Cardiac muscle cell (in vitro differentiated cells and primary cell): Measurements from ENCODE around the gene BHLHE40. TPM values are rescaled to one million over a fixed set of nuclear protein-coding genes. Genes with fewer than 3 reads are reported as not detected.

ENCODE experiments used
- DNase-seq, 2 donors: peaks; one replicate each; pipeline versions ENCODE4 v3.0.0 to v3.0.0-alpha.2; 2010 to 2017; ENCODE audit warnings: low read depth in 1 of 2, low spot score in 1 of 2
- H3K27ac ChIP-seq: fragments of 200-600 bp; sonication (generic); 2 replicates; pipeline ENCODE4 v1.5.1; 2016
- H3K27me3 ChIP-seq: fragments of 200-600 bp; sonication (generic); 2 replicates; pipeline ENCODE4 v1.6.0; 2016; ENCODE audit warnings: control low read depth
- H3K36me3 ChIP-seq: fragments of 200-600 bp; sonication (generic); 2 replicates; pipeline ENCODE4 v1.5.1; 2016; ENCODE audit warnings: control low read depth
- H3K4me1 ChIP-seq: fragments of 200-600 bp; sonication (generic); 2 replicates; pipeline ENCODE4 v1.8.1; 2017; ENCODE audit warnings: low read depth, mild to moderate bottlenecking, mixed run types
- H3K4me3 ChIP-seq: fragments of 200-600 bp; sonication (generic); 2 replicates; pipeline ENCODE4 v1.5.1; 2016; ENCODE audit warnings: mild to moderate bottlenecking
- H3K9me3 ChIP-seq: fragments of 200-600 bp; sonication (generic); 2 replicates; pipeline ENCODE4 v1.5.1; 2017; ENCODE audit warnings: low read depth, mild to moderate bottlenecking, control low read depth
- polyA plus RNA-seq: library from polyadenylated mRNA; unstranded; fragments of >200 nt; fragmentation: Nextera tagmentation; extraction: Ambion mirVana; gene quantifications from 2 replicates; pipeline ENCODE4 v1.2.1, GENCODE V29; 2016
- total RNA-seq: library from RNA; depleted of rRNA; stranded (reverse); fragments of >200 nt; gene quantifications from 2 replicates; pipeline ENCODE4 v1.2.3, GENCODE V29; 2016
- TF ChIP-seq, protein P1 (sequence below): IDR thresholded peaks from 2 replicates; pipeline ENCODE4 v1.5.1; 2012; ENCODE audit warnings: low read depth, mild to moderate bottlenecking, low read length

Gene BHLHE40
- total and polyA plus RNA-seq, 2 experiments from 2014 or later: 11.7 to 15.3 TPM

DNA sequence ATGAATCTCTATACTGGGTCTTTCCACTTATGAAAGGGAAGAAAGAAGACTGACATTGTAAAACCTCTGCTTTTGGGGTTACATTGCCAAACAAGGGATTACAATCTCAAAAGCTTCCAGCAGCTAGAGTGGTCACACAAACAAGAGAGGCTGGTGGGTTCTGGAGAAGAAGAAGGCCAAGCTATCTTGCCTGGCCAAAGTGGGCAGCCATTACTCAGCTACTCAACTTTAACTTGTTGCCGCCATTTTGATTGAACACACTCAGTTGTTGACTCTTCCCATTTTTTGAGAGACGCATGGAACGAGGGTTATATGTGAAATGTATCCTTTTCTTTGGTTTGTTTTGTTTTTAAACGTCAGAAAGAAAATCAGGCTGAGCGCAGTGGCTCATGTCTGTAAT lies 50.9 kb downstream of the BHLHE40 start:
- no peaks in the 10 kb centered on the region for H3K27me3 ChIP-seq
- DNase-seq: no peak
- no peak overlapping the region for H3K4me3 ChIP-seq
- H3K27ac ChIP-seq: no peak overlapping the region
- no peaks in the 10 kb centered on the region for H3K36me3 ChIP-seq
- TF ChIP-seq, protein P1, sequence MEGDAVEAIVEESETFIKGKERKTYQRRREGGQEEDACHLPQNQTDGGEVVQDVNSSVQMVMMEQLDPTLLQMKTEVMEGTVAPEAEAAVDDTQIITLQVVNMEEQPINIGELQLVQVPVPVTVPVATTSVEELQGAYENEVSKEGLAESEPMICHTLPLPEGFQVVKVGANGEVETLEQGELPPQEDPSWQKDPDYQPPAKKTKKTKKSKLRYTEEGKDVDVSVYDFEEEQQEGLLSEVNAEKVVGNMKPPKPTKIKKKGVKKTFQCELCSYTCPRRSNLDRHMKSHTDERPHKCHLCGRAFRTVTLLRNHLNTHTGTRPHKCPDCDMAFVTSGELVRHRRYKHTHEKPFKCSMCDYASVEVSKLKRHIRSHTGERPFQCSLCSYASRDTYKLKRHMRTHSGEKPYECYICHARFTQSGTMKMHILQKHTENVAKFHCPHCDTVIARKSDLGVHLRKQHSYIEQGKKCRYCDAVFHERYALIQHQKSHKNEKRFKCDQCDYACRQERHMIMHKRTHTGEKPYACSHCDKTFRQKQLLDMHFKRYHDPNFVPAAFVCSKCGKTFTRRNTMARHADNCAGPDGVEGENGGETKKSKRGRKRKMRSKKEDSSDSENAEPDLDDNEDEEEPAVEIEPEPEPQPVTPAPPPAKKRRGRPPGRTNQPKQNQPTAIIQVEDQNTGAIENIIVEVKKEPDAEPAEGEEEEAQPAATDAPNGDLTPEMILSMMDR: no peak
- no peaks in the 10 kb centered on the region for H3K4me1 ChIP-seq
- H3K9me3 ChIP-seq: no peaks in the 10 kb centered on the region

DNA sequence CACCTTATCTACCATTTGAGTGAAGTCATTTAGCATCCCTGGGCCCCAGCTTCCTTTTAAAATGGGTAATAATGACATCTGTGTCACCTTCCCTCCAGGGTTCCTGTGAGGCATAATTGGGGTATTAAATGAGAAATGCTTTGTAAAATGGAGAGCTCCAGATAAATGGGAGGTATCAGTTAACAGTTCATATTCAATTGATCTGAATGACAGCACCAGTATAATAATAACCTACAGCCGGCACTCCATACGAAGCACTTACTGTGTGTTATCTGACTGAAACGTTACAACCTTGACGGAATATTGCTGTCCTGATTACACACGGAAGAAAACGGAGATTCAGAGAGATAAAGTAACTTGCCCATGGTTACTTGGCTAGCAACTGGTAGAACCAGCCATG lies 53.6 kb downstream of the BHLHE40 start:
- Histone ChIP-seq H3K4me1 (no peaks in the 10 kb centered on the region), H3K4me3 (no peak overlapping the region), H3K27me3 (no peaks in the 10 kb centered on the region), H3K9me3 (no peaks in the 10 kb centered on the region), H3K36me3 (no peaks in the 10 kb centered on the region), H3K27ac (no peak overlapping the region)
- DNase-seq: no peak
- TF ChIP-seq, protein P1: no peak

Other genes with a start within 250 kb of the BHLHE40 start
- gene ARL8B, start 142.9 kb downstream of the BHLHE40 start, total RNA-seq: 26.1 and 26.4 TPM in 2 replicates
- 35.9 and 41.1 TPM in 2 replicates for gene ARL8B, start 142.9 kb downstream of the BHLHE40 start, polyA plus RNA-seq
- 50.6 and 51.6 TPM in 2 replicates for gene EDEM1, start 208.3 kb downstream of the BHLHE40 start, total RNA-seq
- gene EDEM1, start 208.3 kb downstream of the BHLHE40 start, polyA plus RNA-seq: 4.5 and 5.0 TPM in 2 replicates